ENCODE measurements around the gene RGS19.
"Not testable (repeated sequence)": the region's sequence is repeated elsewhere in the genome, so short reads cannot be mapped to it uniquely, and the experiment has no call there.

Gene RGS19

DNA sequence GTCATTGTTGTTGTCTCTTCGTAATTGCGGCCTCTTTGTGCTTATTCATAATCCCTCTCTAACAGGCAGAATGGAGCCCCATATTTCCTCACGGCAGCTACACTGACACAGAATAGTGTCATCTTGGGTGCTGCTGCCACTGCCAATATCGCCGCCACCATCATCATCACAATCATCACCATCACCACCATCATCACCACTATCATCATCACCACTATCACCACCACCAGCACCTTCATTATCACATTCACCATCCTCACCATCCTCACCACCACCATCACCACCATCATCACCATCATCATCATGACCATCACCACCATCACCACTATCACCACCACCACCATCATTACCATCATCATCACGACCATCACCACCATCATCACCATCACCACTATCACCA is 17.2 kb upstream of the RGS19 start:
- no peak overlapping the region for H3K4me3 ChIP-seq (ENCODE audit: low read length)
- H3K27me3 ChIP-seq (ENCODE audit: control insufficient read depth, insufficient read depth, low read length), result peaks cover 17% of the 10 kb centered on the region
- no peaks in the 10 kb centered on the region for H3K36me3 ChIP-seq (ENCODE audit: control insufficient read depth, insufficient read depth, low read length)
- no peaks in the 10 kb centered on the region for H3K4me1 ChIP-seq (ENCODE audit: control insufficient read depth, insufficient read depth, low read length)
- H3K9ac ChIP-seq (ENCODE audit: low read length), result no peak overlapping the region
- no peak overlapping the region for H3K27ac ChIP-seq (ENCODE audit: low read depth, low read length)

- Histone ChIP-seq H3K27ac (ENCODE audit: low read depth, low read length) (no peak overlapping the region), H3K27me3 (ENCODE audit: control insufficient read depth, insufficient read depth, low read length) (peaks cover 11% of the 10 kb centered on the region), H3K36me3 (ENCODE audit: control insufficient read depth, insufficient read depth, low read length) (no peaks in the 10 kb centered on the region), H3K4me3 (ENCODE audit: low read length) (no peak overlapping the region), H3K9ac (ENCODE audit: low read length) (no peak overlapping the region), H3K4me1 (ENCODE audit: control insufficient read depth, insufficient read depth, low read length) (no peaks in the 10 kb centered on the region)
These were observed 16.6 kb upstream of the RGS19 start for GRCh38 chr20:64095927-64096326.

GRCh38 chr20:64095455-64095854 is 16.1 kb upstream of the RGS19 start:
- H3K4me3 ChIP-seq (ENCODE audit: low read length), result no peak overlapping the region
- no peaks in the 10 kb centered on the region for H3K36me3 ChIP-seq (ENCODE audit: control insufficient read depth, insufficient read depth, low read length)
- no peak overlapping the region for H3K9ac ChIP-seq (ENCODE audit: low read length)
- no peak overlapping the region for H3K27ac ChIP-seq (ENCODE audit: low read depth, low read length)
- peaks cover 6% of the 10 kb centered on the region for H3K27me3 ChIP-seq (ENCODE audit: control insufficient read depth, insufficient read depth, low read length)
- no peaks in the 10 kb centered on the region for H3K4me1 ChIP-seq (ENCODE audit: control insufficient read depth, insufficient read depth, low read length)

- H3K36me3 ChIP-seq (ENCODE audit: control insufficient read depth, insufficient read depth, low read length), result no peaks in the 10 kb centered on the region
- H3K4me3 ChIP-seq (ENCODE audit: low read length), result no peak overlapping the region
- no peaks in the 10 kb centered on the region for H3K4me1 ChIP-seq (ENCODE audit: control insufficient read depth, insufficient read depth, low read length)
- H3K9ac ChIP-seq (ENCODE audit: low read length), result no peak overlapping the region
- H3K27ac ChIP-seq (ENCODE audit: low read depth, low read length), result no peak overlapping the region
- no peaks in the 10 kb centered on the region for H3K27me3 ChIP-seq (ENCODE audit: control insufficient read depth, insufficient read depth, low read length)
These were observed 13.7 kb upstream of the RGS19 start for GRCh38 chr20:64093013-64093503.

DNA sequence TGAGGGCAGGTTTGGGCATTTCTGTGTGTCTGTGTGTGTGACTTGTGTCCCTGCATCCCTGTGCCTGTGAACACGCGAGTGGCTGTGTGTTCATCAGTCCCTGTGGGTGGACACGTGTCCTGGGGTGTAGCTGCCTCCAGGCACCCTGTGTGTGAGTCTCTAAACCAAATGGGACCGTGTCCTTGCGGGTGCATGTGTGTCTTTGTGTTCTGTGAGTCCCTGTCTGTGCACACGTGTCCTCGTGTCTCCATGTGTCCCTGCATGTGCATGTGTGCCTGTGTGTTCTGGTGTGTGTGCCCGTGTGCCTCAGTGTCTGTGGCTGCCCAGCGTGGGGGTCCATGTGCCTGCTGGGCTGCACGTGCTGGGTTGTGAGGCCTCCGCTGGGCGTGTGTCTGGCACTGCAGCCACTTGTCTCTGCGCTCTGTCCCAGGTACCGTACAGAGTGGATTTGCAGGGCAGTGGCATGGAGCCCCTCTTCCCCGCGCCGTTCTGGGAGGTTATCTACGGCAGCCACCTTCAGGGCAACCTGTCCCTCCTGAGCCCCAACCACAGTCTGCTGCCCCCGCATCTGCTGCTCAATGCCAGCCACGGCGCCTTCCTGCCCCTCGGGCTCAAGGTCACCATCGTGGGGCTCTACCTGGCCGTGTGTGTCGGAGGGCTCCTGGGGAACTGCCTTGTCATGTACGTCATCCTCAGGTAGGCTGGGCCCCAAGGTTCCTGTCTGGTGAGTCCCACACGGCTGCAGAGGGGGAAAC is 13.1 kb upstream of the RGS19 start:
- Histone ChIP-seq H3K4me3 (ENCODE audit: low read length) (no peak overlapping the region), H3K9ac (ENCODE audit: low read length) (no peak overlapping the region), H3K4me1 (ENCODE audit: control insufficient read depth, insufficient read depth, low read length) (no peaks in the 10 kb centered on the region), H3K27me3 (ENCODE audit: control insufficient read depth, insufficient read depth, low read length) (no peaks in the 10 kb centered on the region), H3K36me3 (ENCODE audit: control insufficient read depth, insufficient read depth, low read length) (no peaks in the 10 kb centered on the region), H3K27ac (ENCODE audit: low read depth, low read length) (no peak overlapping the region)

DNA sequence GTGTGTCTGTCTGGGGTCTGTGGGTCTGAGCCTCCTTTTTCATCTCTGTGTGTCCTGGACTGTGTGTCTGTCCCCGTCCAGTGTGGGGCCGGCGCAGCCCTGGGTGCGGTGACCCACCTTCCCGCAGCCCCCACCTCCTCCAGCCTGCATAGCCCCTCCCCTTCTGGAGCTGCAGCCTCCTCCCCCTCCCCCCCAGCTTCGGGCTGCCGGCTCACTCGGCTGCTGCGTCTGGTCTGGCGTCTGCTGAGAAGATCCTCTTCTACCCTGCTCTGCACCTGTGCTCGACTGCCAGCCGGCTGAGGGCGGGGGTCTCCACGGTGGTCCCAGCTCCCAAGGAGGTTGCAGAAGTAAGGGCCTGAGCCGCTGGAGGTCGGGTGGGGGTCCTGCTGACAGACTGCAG is 12.5 kb upstream of the RGS19 start:
- Histone ChIP-seq H3K27ac (ENCODE audit: low read depth, low read length) (no peak overlapping the region), H3K4me3 (ENCODE audit: low read length) (no peak overlapping the region), H3K4me1 (ENCODE audit: control insufficient read depth, insufficient read depth, low read length) (no peaks in the 10 kb centered on the region), H3K27me3 (ENCODE audit: control insufficient read depth, insufficient read depth, low read length) (no peaks in the 10 kb centered on the region), H3K36me3 (ENCODE audit: control insufficient read depth, insufficient read depth, low read length) (no peaks in the 10 kb centered on the region), H3K9ac (ENCODE audit: low read length) (no peak overlapping the region)

- Histone ChIP-seq H3K27me3 (ENCODE audit: control insufficient read depth, insufficient read depth, low read length) (no peaks in the 10 kb centered on the region), H3K9ac (ENCODE audit: low read length) (no peak overlapping the region), H3K4me1 (ENCODE audit: control insufficient read depth, insufficient read depth, low read length) (no peaks in the 10 kb centered on the region), H3K36me3 (ENCODE audit: control insufficient read depth, insufficient read depth, low read length) (no peaks in the 10 kb centered on the region), H3K4me3 (ENCODE audit: low read length) (no peak overlapping the region), H3K27ac (ENCODE audit: low read depth, low read length) (no peak overlapping the region)
These were observed 12.0 kb upstream of the RGS19 start for GRCh38 chr20:64091340-64091739.

DNA sequence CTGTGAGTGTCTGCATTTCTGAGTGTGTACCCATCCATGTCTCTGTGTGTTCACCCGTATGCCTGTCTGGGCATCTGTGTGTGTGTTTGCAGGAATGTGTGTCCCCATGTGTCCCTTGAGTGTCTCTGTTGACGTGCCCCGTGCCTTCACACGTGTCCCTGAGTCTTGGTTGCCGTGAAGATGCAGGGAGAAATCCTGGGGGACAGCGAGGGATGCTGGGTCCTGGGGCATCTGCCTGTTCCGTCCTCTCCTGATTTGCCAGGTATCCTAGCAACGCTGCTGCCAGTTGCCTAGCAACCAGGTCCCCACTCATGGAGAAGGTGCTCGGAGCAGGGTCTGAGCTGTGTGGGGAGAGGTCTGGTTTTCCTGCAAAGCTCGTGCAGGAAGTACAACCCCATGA is 10.8 kb upstream of the RGS19 start:
- H3K36me3 ChIP-seq (ENCODE audit: control insufficient read depth, insufficient read depth, low read length), result no peaks in the 10 kb centered on the region
- no peak overlapping the region for H3K4me3 ChIP-seq (ENCODE audit: low read length)
- peaks cover 2% of the 10 kb centered on the region for H3K27me3 ChIP-seq (ENCODE audit: control insufficient read depth, insufficient read depth, low read length)
- H3K27ac ChIP-seq (ENCODE audit: low read depth, low read length), result no peak overlapping the region
- no peaks in the 10 kb centered on the region for H3K4me1 ChIP-seq (ENCODE audit: control insufficient read depth, insufficient read depth, low read length)
- no peak overlapping the region for H3K9ac ChIP-seq (ENCODE audit: low read length)

DNA sequence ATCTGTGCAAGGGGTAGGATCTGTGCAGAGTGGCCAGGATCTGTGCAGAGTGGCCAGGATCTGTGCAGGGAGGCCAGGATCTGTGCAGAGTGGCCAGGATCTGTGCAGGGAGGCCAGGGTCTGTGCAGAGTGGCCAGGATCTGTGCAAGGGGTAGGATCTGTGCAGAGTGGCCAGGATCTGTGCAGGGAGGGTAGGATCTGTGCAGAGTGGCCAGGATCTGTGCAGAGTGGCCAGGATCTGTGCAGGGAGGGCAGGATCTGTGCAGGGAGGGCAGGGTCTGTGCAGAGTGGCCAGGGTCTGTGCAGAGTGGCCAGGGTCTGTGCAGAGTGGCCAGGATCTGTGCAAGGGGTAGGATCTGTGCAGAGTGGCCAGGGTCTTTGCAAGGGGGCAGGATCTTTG is 9.3 kb upstream of the RGS19 start:
- H3K27me3 ChIP-seq (ENCODE audit: control insufficient read depth, insufficient read depth, low read length), result peaks cover 12% of the 10 kb centered on the region
- H3K9ac ChIP-seq (ENCODE audit: low read length), result not testable (repeated sequence)

GRCh38 chr20:64087226-64087825 is 8.0 kb upstream of the RGS19 start:
- peaks cover 16% of the 10 kb centered on the region for H3K27me3 ChIP-seq (ENCODE audit: control insufficient read depth, insufficient read depth, low read length)
- H3K9ac ChIP-seq (ENCODE audit: low read length); H3K4me1 ChIP-seq (ENCODE audit: control insufficient read depth, insufficient read depth, low read length): not testable (repeated sequence)

More for the DNA sequence above, 9.3 kb upstream of the RGS19 start:
- not testable (repeated sequence) for H3K4me1 ChIP-seq (ENCODE audit: control insufficient read depth, insufficient read depth, low read length); H3K36me3 ChIP-seq (ENCODE audit: control insufficient read depth, insufficient read depth, low read length); H3K4me3 ChIP-seq (ENCODE audit: low read length); H3K27ac ChIP-seq (ENCODE audit: low read depth, low read length)

DNA sequence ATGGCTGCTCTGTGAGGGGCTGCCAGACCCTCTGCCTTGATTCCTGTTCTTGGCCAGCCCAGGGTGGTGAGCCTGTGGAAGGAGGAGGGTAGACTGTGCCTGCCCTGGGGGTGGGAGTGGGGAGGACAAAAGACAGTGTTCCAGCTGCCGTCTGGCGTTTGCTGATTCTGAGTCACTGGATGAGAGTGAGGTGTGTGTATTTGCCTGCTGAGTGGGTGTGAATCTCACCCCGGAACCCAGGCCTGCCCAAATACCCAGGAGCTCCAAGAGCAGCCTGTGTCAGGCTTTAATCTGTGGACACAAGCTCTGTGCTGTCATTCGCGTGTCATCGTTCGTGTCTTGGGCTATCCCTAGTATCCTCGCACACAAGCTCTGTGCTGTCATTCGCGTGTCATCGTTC is 7.5 kb upstream of the RGS19 start:
- no peak overlapping the region for H3K27ac ChIP-seq (ENCODE audit: low read depth, low read length)
- H3K4me1 ChIP-seq (ENCODE audit: control insufficient read depth, insufficient read depth, low read length), result no peaks in the 10 kb centered on the region
- no peak overlapping the region for H3K4me3 ChIP-seq (ENCODE audit: low read length)
- H3K27me3 ChIP-seq (ENCODE audit: control insufficient read depth, insufficient read depth, low read length), result peaks cover 16% of the 10 kb centered on the region
- H3K9ac ChIP-seq (ENCODE audit: low read length), result no peak overlapping the region
- no peaks in the 10 kb centered on the region for H3K36me3 ChIP-seq (ENCODE audit: control insufficient read depth, insufficient read depth, low read length)

More at GRCh38 chr20:64087226-64087825, 8.0 kb upstream of the RGS19 start:
- H3K4me3 ChIP-seq (ENCODE audit: low read length); H3K27ac ChIP-seq (ENCODE audit: low read depth, low read length); H3K36me3 ChIP-seq (ENCODE audit: control insufficient read depth, insufficient read depth, low read length): not testable (repeated sequence)

- Histone ChIP-seq H3K4me3 (ENCODE audit: low read length) (no peak overlapping the region), H3K27me3 (ENCODE audit: control insufficient read depth, insufficient read depth, low read length) (peaks cover 16% of the 10 kb centered on the region), H3K9ac (ENCODE audit: low read length) (no peak overlapping the region), H3K4me1 (ENCODE audit: control insufficient read depth, insufficient read depth, low read length) (no peaks in the 10 kb centered on the region), H3K27ac (ENCODE audit: low read depth, low read length) (no peak overlapping the region), H3K36me3 (ENCODE audit: control insufficient read depth, insufficient read depth, low read length) (no peaks in the 10 kb centered on the region)
These were observed 5.4 kb upstream of the RGS19 start for GRCh38 chr20:64084685-64085152.
